Measurements from ENCODE around the gene ANKRD40CL. TPM values are rescaled to one million over a fixed set of nuclear protein-coding genes. Genes with fewer than 3 reads are reported as not detected.
"Not testable (repeated sequence)": the region's sequence is repeated elsewhere in the genome, so short reads cannot be mapped to it uniquely, and the experiment has no call there.

The ANKRD40CL gene
- total RNA-seq, 2 donors from 2014 or later: not detected

- Histone ChIP-seq H3K27me3 (no peaks in the 10 kb centered on the region), H3K9me3 (no peaks in the 10 kb centered on the region), H3K4me3 (no peak overlapping the region), H3K4me1 (peaks cover 0 to 37% of the 10 kb centered on the region in 2 donors), H3K36me3 (peaks cover 17% of the 10 kb centered on the region), H3K27ac (no peak overlapping the region)
- TF ChIP-seq CTCF (IDR thresholded peaks at IDR 0.05): no peak
- no peak for DNase-seq (ENCODE audit: low spot score)
These were observed 32.0 kb downstream of the ANKRD40CL start for GRCh38 chr17:50735287-50735686.

DNA sequence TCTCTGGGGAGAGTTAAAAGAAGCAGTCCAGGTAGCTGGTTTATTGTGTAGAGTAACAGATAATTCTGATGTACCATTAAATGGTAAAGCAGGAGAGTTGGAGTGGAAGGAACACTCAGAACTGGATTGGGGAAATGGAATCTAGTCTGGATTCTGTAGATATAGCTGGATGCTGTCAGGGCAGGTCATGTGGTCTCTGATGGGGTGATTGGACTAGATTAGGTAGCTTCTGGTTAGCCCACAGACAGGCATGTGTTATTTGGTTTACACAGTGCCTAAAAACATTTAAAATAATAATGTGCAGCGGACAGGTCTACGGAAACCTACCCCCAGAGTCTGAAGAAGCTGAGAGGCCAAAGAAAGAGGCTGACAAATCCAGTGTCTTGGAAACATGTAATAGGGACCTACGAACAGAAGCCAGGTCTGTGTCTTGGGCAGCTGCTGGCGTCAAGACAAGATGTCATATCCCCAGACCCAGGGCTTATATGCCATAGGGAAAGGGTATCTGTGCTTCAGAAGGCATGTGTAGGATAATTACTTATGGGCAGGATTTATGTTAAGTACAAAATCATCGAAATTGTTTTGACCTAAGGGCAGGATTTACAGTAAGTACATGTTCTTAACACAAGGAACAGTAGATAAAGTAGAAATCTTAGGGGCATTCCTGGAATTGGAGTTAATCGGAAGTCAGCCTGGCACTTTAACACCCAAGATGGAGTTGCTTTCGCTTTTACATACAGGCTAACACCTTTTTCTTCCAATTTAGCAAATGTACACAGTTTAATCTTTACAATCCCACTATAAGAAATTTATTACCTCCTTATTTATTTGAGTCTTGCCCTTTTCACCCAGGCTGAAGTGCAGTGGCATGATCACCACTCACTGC, 35.5 kb downstream of the ANKRD40CL start:
- TF ChIP-seq CTCF (IDR thresholded peaks at IDR 0.05): no peak
- H3K4me1 ChIP-seq: peaks cover 0 to 55% of the 10 kb centered on the region in 2 donors
- no peaks in the 10 kb centered on the region for H3K27me3 ChIP-seq
- no peak for DNase-seq (ENCODE audit: low spot score)
- no peaks in the 10 kb centered on the region for H3K36me3 ChIP-seq
- no peak overlapping the region for H3K27ac ChIP-seq
- H3K4me3 ChIP-seq: no peak overlapping the region
- no peaks in the 10 kb centered on the region for H3K9me3 ChIP-seq

DNA sequence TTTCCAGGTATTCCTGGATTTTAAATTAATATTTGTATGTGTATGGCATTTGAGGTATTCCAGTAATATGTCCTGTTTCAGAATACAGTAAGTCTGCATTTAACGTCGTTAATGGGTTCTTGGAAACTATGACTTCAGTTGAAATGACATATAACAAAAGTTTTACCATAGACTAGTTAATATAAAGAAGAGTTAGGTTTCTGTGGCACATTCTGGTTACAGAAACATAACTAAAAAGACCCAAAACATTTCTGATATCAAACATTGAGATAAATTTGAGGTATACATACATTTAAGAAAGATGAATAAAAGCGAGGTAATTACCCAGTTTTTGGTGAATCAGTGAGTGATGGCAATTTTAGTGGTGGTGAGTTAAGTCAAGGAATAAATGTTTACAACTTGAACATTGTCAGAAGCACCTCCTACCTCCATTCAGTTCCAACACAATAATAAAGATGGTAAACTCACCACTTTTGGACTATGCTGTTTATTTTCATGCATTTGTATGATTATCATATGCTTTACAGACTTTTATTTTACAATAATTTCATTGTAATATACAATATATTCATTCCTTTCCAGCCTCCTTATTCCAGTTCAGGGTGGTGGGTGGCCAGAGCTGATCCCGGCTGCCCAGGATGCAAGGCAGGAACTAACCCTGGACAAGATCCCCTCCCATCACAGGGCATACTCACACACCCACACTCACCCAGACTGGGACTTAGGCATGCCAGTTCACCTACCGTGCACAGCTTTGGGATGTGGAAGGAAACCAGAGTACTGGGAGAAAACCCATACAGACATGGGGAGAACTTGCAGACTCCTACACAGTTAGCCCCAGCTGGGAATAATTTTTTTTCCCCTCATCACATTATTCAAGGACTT, 38.2 kb downstream of the ANKRD40CL start:
- H3K27me3 ChIP-seq: no peaks in the 10 kb centered on the region
- DNase-seq (ENCODE audit: low spot score): no peak
- no peaks in the 10 kb centered on the region for H3K36me3 ChIP-seq
- H3K27ac ChIP-seq: no peak overlapping the region
- no peak for TF ChIP-seq CTCF (IDR thresholded peaks at IDR 0.05)
- H3K4me3 ChIP-seq: no peak overlapping the region
- H3K4me1 ChIP-seq: peaks cover 0 to 71% of the 10 kb centered on the region in 2 donors
- H3K9me3 ChIP-seq: no peaks in the 10 kb centered on the region

DNA sequence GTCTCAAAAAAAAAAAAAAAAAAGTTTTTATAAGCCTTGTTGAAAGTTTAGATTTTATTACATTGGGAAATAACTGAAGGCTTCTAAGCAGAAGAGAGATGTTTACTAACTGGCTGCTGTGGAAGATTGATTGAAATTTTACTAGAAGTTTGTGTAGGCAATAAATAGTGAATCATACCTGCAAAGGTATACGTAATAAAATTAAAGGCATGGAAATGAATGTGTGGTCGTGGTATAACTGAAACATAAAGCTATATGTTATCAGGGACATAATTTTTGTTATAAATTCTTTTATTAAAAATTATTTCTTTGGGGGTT, 39.2 kb downstream of the ANKRD40CL start:
- H3K4me3 ChIP-seq: no peak overlapping the region
- H3K27me3 ChIP-seq: no peaks in the 10 kb centered on the region
- no peak overlapping the region for H3K27ac ChIP-seq
- TF ChIP-seq CTCF (IDR thresholded peaks at IDR 0.05): no peak
- no peaks in the 10 kb centered on the region for H3K36me3 ChIP-seq
- DNase-seq (ENCODE audit: low spot score): no peak
- H3K9me3 ChIP-seq: no peaks in the 10 kb centered on the region
- H3K4me1 ChIP-seq: peaks cover 0 to 82% of the 10 kb centered on the region in 2 donors

DNA sequence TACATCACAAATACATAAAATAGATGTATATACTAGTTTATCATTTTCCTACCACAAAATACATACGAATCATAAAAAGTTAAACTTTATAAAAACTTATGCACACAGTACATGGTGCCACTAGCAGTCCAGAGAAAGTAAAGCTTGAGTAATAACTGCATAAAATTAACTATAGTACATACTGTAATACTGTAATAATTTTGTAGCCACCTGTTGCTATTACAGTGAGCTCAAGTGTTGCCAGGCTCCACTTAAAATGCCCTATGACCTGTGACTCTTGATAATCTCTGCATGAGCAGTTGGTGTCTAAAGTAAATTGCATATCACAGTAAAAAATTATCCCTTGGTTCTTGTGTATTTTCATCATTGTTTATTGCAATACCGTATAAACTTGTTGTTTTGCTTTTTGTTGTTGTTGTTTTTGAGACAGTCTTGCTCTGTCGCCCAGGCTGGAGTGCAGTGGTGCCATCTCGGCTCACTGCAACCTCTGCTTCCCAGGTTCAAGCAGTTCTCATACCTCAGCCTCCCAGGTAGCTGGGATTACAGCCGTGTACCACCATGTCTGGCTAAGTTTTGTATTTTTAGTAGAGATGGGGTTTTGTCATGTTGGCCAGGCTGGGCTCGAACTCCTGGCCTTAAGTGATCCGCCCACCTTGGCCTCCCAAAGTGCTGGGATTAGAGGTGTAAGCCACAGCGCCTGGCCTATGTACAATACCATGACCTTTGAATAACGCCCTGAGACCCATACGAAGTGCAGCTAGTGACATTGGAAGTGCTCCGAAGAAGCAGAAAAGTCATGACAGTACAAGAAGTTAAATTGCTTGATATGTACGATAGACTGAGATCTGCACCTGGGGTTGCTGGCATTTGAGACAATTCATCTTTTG, 41.3 kb downstream of the ANKRD40CL start:
- Histone ChIP-seq H3K9me3 (no peaks in the 10 kb centered on the region), H3K4me1 (peaks cover 0 to 86% of the 10 kb centered on the region in 2 donors), H3K4me3 (no peak overlapping the region), H3K27ac (no peak overlapping the region), H3K27me3 (no peaks in the 10 kb centered on the region), H3K36me3 (no peaks in the 10 kb centered on the region)
- no peak for TF ChIP-seq CTCF (IDR thresholded peaks at IDR 0.05)
- no peak for DNase-seq (ENCODE audit: low spot score)

DNA sequence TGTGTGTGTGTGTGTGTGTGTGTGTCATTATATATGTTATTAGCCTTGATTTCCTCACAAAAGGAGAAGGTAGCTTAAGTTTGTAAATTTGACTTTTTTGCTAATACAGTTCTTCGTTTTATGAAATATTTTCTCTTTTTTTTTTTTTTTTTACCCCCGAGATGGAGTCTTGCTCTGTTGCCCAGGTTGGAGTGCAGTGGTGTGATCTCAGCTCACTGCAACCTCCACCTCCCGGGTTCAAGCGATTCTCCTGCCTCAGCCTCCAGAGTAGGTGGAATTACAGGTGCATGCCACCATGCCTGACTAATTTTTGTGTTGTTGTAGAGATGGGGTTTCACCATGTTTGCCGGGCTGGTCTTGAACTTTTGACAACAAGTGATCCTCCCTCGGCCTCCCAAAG, 42.7 kb downstream of the ANKRD40CL start:
- not testable (repeated sequence) for H3K27ac ChIP-seq; H3K4me3 ChIP-seq; H3K36me3 ChIP-seq; DNase-seq (ENCODE audit: low spot score); H3K9me3 ChIP-seq; H3K27me3 ChIP-seq
- peaks cover 0 to 77% of the 10 kb centered on the region in 2 donors for H3K4me1 ChIP-seq

Measured in right atrium auricular region (tissue), 2 donors.